Amniotic epithelial cell (primary cell): ENCODE data around the gene PCDH9.

ENCODE experiments used
- DNase-seq: peaks from one replicate; pipeline ENCODE4 v3.0.0-alpha.2; 2010; ENCODE audit warnings: low read depth

Gene PCDH9

DNA sequence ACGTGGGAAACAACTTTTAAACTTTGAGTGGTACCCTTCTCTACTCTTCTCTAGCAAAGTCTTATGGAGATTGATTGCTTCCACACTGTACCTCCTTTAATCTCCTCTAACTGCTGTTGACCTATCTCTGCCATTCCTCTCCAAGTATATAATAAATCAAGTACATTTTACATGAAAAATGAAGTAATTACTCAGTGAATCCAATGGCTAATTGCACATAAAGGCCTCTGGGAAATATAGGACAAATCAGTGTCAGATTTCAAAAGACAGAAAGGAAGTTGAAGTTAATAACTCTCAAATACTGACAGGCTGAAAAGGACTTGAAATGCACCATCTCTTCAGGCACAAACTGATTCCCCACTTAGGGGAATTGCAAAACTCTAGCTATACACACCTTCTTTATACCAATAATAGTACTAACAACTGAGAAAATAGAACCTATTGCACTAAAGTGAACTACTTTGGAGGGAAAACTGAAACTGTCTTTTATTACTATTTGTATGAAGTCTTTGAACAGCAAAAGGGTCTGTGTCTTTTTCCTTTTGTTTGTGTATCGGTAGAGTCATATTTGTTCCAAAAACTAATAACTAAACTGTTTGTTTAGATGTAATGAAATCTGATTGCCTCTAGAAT is 701.1 kb downstream of the PCDH9 start:
- peak; percentile 11 for DNase-seq

- no peak for DNase-seq
Observed at GRCh38 chr13:66528180-66528579, 702.0 kb downstream of the PCDH9 start.

GRCh38 chr13:66520511-66521355 is 709.4 kb downstream of the PCDH9 start:
- DNase-seq, result peak; percentile 27

DNA sequence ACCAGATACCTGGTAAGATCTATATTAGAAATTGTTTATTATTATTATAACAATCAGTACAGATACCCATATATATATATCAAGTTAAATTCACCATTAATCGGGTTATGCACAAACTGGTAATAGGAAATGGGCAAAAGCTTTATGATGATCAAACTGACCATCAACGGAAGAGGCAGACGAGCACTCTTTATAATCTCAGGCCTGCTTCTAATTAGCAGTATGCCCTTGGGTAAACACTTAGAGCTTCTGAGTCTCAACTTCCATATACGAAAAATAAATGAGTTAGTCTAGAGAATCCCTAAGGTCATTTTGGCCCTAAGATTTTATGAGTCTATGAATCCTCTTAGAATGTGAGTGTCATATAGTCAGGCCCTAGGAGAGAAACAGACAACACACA is 710.9 kb downstream of the PCDH9 start:
- no peak for DNase-seq

- DNase-seq, result no peak
Observed at GRCh38 chr13:66518068-66518467, 712.1 kb downstream of the PCDH9 start.

GRCh38 chr13:66513728-66514127 is 716.4 kb downstream of the PCDH9 start:
- peak; percentile 58 for DNase-seq

GRCh38 chr13:66509175-66509574 is 721.0 kb downstream of the PCDH9 start:
- DNase-seq, result peak; percentile 37

GRCh38 chr13:66508153-66508909 is 721.8 kb downstream of the PCDH9 start:
- peak; percentile 85 for DNase-seq

DNA sequence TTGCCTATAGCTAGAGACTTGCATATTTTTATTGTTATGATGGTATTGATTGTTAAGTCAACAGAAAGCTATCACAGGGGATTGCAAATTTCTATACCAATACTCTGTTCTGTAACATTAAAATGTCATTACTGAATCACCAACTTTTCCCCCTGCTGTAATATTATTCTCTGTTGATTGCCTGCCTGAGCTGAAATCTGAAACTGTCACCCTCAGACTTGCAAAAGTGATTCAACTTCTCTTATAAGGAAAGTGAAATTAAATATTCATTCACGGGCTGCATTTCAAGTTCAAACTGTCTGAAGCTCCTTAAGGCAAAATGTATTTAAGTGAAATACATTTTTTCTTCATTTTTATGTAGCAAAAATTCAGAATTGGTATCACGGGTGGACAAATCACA is 723.2 kb downstream of the PCDH9 start:
- no peak for DNase-seq

DNA sequence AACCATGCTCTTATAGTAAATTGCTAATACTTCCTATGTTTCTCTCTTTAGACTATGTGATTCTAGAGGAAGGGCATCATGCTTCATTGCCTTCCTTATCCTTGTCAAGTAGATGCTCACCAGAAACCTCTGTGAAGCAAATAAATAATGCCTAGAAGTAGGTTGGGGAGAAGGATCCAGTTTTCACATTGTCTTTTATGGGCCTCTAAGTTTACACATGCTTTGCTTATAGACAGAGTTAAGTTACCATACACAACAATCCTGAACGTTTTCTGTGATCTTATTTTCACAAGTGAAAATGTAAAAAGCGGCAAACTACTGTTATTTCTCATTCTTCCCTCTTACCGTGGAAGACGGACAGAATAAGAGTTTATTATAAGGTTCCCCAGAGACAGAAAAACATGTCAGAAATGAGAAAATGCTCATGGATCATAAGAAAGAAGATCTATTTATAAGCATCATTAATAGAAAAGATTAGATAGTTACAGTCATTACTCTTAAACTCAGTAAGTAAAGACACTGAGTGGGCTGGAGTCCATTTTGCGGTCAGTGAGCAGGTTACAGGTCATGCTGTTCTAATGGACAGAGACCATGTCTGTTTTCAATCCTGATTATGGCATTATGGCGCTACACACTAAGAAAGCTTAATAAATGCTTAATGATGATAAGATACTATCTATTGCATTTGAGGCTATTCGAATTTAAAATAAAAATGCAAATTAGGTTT is 723.9 kb downstream of the PCDH9 start:
- DNase-seq, result no peak

DNA sequence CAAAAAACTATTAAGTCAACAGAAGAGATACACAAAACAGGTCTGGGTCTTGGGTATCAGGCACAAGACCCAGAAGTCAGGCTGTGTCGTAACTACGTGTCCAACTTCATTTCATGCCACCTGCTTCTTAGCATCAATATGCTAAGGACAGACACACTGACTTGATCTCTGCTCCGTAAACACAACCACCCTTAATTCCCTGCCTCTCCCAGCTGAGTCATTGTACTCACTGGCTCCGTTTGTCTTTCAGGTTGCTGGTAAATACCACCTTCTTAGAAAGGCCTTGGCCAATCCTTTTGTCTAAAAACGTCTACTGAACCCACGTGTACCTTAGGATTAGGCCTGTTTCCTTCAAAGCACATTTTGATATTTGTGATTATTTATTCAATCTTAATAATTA is 726.2 kb downstream of the PCDH9 start:
- DNase-seq, result peak; percentile 26

- peak; percentile 70 for DNase-seq
Observed at GRCh38 chr13:66501181-66501580, 729.0 kb downstream of the PCDH9 start.

GRCh38 chr13:66492479-66492878 is 737.7 kb downstream of the PCDH9 start:
- DNase-seq, result peak; percentile 10

- DNase-seq, result no peak
Observed at GRCh38 chr13:66491251-66491650, 738.9 kb downstream of the PCDH9 start.

DNA sequence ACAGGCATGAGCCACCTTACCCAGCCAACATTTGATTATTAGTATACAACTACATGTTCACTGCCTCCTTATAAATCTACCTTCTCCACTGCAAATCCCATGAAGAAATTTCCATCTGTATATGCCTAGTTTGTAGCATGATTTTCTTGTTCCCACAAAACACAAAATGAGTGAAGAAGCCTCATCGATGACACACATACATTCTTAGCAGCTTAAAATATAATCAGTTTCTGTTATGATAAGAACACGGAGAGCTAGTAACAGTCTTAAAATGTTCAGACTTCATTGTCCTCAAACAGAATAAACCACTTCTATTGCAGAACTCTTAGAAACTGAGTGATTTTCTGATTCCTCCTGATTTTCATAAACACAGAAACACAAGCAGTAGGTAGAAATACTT is 740.5 kb downstream of the PCDH9 start:
- DNase-seq, result peak; percentile 34

DNA sequence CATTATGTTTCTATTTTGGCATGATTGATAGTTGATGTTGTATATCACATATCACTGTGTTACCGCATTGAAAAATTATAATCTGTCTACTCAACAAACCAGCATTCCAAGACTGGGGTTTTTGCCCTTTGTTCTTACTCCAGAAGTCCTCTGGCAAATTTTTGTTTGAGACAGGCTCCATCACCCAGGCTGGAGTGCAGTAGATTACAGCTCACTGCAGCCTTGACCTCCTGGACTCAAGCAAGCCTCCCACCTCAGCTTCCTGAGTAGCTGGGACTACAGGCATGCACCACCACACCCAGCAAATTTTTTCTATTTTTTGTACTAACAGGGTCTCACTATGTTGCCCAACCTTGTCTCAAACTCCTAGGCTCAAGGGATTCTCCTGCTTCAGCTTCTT is 741.0 kb downstream of the PCDH9 start:
- peak; percentile 6 for DNase-seq

GRCh38 chr13:66483712-66484111 is 746.4 kb downstream of the PCDH9 start:
- no peak for DNase-seq

GRCh38 chr13:66482836-66483235 is 747.3 kb downstream of the PCDH9 start:
- DNase-seq, result no peak

- DNase-seq, result no peak
Observed at GRCh38 chr13:66477816-66478215, 752.3 kb downstream of the PCDH9 start.

DNA sequence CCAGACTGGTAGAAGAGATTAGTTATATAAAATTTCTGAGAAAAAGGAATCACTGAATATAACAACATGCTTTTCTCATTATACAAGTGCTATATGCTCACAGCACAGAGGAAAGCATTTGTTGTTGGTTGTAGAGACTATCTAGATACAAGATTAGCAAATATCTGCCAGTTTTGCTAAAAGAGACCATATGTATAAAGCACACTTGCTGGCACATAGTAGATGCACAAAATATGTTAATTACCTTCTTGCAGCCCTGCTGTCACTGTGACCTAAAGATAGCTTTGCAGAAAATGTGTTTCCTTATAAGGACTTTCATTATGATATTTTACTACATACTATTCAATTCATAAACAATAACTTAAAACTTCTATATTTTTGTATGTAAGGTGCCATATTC is 755.1 kb downstream of the PCDH9 start:
- no peak for DNase-seq

DNA sequence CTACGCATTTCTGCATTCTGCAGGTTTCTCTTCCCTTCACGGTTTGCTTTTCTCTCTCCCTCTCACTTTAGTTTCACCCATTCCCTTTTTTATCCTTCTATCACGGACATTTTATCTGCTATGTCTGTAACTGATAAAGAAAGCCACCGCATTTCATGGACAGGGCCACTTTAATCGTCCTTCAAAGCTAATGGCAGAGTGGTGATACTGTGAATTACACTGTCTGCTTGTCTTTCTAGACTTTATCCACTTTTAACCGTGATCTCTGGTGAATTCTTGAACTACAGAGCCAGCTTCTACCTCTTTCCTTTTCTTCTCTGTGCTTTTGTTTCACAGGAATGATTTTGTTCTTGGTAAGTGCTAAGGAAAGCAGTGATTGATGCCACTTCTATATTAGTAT is 760.4 kb downstream of the PCDH9 start:
- no peak for DNase-seq

- DNase-seq, result no peak
Observed at GRCh38 chr13:66468656-66469055, 761.5 kb downstream of the PCDH9 start.
